Dendritic cell treated with granulocyte-macrophage colony-stimulating factor and Interleukin-4, amounts not matched to agents 40 ng/mL and 50 ng/mL, for 4 days (primary cell): ENCODE results near the gene SAPCD2.
A peak's percentile ranks its signal among the peaks of the same experiment; 100 is the strongest.

ENCODE experiments used
- H3K27ac Mint-ChIP-seq: one replicate; pipeline ENCODE4 v1.8.0; 2022; ENCODE audit warnings: mild to moderate bottlenecking, mixed read lengths
- H3K27me3 Mint-ChIP-seq: one replicate; pipeline ENCODE4 v1.8.0; 2022; ENCODE audit warnings: mild to moderate bottlenecking, mixed read lengths
- H3K36me3 Mint-ChIP-seq: one replicate; pipeline ENCODE4 v1.8.0; 2022; ENCODE audit warnings: low read depth, mixed read lengths
- H3K4me1 Mint-ChIP-seq: one replicate; pipeline ENCODE4 v1.8.0; 2022; ENCODE audit warnings: low read depth, mixed read lengths
- H3K4me3 Mint-ChIP-seq: one replicate; pipeline ENCODE4 v1.8.0; 2022; ENCODE audit warnings: mild to moderate bottlenecking, moderate library complexity, mixed read lengths
- H3K9me3 Mint-ChIP-seq: one replicate; pipeline ENCODE4 v1.8.0; 2022; ENCODE audit warnings: mixed read lengths
- intact Hi-C: fragments of 100-400 bp; cut with micrococcal nuclease; formaldehyde crosslinking; loops from one replicate; pipeline ENCODE4 v1.15.0; 2022

SAPCD2 gene

DNA sequence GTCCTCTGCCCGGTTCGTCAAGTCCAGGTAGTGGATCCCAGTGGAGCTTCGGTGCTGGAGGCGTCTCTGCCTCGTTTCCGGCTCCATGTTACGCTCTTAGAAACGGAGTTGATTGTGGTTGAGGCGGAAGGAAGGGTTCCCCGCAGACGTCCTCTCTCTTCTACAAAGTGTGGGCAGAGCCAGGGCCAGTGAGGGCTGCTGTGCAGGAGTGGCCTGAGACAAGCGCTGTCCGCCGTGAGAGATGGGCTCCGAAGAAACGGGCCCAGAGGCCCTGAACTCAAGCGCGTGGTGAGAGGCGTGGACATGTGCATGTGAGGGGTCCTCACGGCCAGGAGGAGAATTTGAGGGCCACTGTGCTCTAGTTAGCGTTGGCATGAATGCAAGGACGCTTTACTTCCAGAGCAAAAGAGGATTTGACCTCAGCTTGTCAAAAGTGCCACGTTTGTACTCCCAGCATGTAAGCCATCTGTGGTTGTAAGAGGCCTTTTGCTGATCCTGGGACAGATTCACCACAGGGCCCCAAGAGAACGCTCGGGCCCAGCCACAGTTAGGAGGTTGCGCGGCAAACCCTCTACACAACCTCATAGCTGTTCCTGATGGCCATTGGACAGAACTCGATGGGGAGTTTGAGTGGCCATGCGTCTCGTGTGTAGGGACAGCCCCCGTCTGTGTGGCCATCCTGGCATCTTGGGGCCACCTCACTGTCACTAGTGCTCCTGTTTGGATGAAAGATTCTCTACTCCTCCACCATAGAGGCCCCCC lies 26.6 kb upstream of the SAPCD2 start:
- intact Hi-C loops: no loop called here
- Mint-ChIP-seq H3K27ac (no peak overlapping the region), H3K9me3 (no peaks in the 10 kb centered on the region), H3K4me3 (no peak overlapping the region), H3K36me3 (peaks cover 30% of the 10 kb centered on the region), H3K4me1 (no peaks in the 10 kb centered on the region), H3K27me3 (no peaks in the 10 kb centered on the region)

DNA sequence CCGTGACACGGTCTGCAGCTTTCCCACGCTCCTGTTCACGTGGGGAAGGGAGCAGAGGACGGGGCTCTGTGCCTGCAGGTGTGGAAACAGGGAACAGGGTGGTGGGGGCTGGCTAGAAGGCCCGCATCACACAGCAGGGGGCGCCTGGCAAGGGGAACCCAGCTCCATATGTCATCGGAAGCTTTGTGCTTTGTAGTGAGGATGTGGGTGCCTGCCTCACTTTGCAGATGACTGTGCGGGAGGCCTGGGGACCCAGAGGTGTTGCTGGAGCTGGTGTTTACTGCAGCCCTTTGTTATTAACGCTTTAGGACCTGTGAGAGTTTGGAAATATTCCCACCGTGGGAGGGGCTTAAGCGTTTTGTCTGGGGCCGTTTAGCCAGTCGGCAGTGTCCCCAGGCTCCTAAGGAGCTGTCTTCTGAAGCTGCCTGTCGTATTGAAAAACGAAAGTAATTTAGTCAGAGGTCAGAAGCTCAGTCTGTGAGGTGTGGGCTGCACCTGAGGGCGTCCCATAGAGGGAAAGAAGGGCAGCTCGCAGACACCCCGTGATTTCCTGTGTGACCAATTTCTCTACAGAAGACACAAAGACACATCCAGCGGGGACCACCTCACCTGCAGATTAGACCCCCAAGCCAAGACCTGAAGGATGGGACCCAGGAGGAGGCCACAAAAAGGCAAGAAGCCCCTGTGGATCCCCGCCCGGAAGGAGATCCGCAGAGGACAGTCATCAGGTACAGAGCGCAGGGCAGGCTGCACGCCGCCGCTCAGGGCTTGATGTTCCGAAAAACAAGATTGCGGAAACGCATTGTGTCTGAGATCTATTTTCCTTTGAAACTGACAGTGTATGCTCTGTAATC lies 25.5 kb upstream of the SAPCD2 start:
- H3K4me1 Mint-ChIP-seq: no peaks in the 10 kb centered on the region
- H3K27ac Mint-ChIP-seq: no peak overlapping the region
- no peak overlapping the region for H3K4me3 Mint-ChIP-seq
- H3K36me3 Mint-ChIP-seq: peaks cover 41% of the 10 kb centered on the region
- H3K9me3 Mint-ChIP-seq: no peaks in the 10 kb centered on the region
- intact Hi-C loops: no loop called here
- H3K27me3 Mint-ChIP-seq: no peaks in the 10 kb centered on the region

GRCh38 chr9:137089232-137089947 lies 19.0 kb upstream of the SAPCD2 start:
- no peaks in the 10 kb centered on the region for H3K27me3 Mint-ChIP-seq
- H3K4me3 Mint-ChIP-seq: no peak overlapping the region
- H3K36me3 Mint-ChIP-seq: peaks cover 65% of the 10 kb centered on the region
- H3K27ac Mint-ChIP-seq: peak overlapping the region; percentile 14
- intact Hi-C loops: no loop called here
- H3K9me3 Mint-ChIP-seq: no peaks in the 10 kb centered on the region
- peaks cover 44% of the 10 kb centered on the region for H3K4me1 Mint-ChIP-seq

DNA sequence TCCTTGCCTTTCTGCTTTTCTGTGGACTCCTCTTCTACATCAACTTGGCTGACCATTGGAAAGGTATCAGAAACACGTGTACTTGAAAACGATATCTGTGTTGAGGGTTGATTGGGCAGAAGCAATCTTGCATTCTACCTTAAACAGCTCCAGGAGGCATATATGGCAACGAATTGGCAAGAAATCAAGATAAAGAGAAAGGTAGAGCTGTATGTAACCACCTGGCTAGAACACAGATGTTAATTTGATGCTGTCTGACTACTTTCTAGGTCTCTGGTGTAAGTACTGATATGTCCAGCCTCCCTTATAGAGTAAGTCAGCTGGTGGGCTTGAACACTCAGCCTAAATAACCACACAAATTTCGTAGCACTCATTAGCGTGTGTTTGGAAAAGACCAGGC lies 17.8 kb upstream of the SAPCD2 start:
- Mint-ChIP-seq H3K9me3 (no peaks in the 10 kb centered on the region), H3K36me3 (peaks cover 65% of the 10 kb centered on the region), H3K4me1 (peaks cover 54% of the 10 kb centered on the region), H3K27ac (peak overlapping the region; percentile 97), H3K27me3 (no peaks in the 10 kb centered on the region), H3K4me3 (peak overlapping the region; percentile 84)
- intact Hi-C loops: no loop called here

DNA sequence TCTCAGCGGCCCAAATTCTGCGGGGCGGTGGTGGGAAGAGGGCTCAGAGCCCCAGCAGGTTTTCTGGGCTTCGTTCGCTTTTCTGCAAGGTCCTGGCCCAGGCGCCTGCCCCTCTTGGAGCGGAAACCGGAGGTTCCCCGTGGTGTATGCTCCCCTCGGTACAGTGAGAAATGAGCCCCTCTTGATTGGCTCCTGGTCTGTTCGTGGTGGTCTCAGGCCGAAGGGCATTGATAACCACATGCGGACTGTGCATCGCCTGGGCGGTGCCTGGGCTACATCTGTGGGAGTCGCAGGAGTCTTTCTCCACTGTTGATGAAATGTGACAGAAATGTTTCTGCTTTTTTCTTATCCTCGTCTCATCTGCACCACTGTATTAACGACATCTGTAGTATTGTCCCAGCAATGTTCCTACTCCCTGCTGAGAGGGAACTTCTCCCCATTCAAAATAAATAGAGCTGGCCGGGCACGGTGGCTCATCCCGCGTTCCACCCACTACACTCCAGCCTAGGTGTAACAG lies 17.1 kb upstream of the SAPCD2 start:
- no peaks in the 10 kb centered on the region for H3K9me3 Mint-ChIP-seq
- H3K36me3 Mint-ChIP-seq: peaks cover 65% of the 10 kb centered on the region
- intact Hi-C loops: no loop called here
- peak overlapping the region; percentile 84 for H3K4me3 Mint-ChIP-seq
- H3K27me3 Mint-ChIP-seq: no peaks in the 10 kb centered on the region
- H3K4me1 Mint-ChIP-seq: peaks cover 60% of the 10 kb centered on the region
- peak overlapping the region; percentile 97 for H3K27ac Mint-ChIP-seq

- peak within 1 kb of the TSS; percentile 84 for H3K4me3 Mint-ChIP-seq
- H3K4me1 Mint-ChIP-seq: peaks cover 67% of the 10 kb centered on the region
- intact Hi-C loops: loop anchor here (1.0 kb wide), 1 partner anchor 28 kb away; the partner anchor contains the start of gene DPP7
- peaks cover 65% of the 10 kb centered on the region for H3K36me3 Mint-ChIP-seq
- no peaks in the 10 kb centered on the region for H3K9me3 Mint-ChIP-seq
- no peaks in the 10 kb centered on the region for H3K27me3 Mint-ChIP-seq
- H3K27ac Mint-ChIP-seq: peak within 1 kb of the TSS; percentile 97
Observed at GRCh38 chr9:137086531-137087408, 16.4 kb upstream of the SAPCD2 start, which contains the start of gene MAN1B1. TSS of gene MAN1B1 (plus strand) at chr9:137086985. CDS start at chr9:137087000, 15 bp downstream.

DNA sequence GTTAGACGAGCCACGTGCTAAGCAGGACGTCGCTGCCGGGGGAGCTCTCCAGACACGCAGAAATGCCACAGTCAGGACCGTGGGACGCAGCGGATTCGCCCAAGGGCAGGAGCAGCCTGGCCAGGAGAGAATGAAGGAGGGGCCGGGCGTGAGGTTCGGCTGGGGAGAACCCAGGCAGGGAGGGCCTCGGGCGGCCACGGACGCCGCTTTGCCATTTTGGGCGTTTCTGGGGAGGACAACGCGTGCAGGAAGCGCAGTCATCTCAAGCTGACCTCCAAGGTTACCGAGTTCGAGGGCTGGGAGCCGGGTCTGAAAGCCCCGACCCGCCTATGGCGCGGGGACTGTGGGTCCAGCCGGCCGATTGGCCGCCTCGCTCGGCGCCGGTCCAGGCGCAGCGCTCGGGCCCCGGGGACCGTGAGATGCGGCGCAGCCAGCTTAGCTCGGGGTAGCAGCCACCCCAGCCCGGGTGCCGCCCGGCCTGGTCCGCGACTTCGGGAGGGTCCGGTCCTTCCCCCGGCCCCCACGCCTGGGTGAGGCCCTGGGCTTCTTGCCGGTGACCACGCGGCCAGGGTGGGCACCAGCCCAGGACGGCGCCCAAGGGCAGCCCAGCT lies 15.7 kb upstream of the SAPCD2 start:
- Mint-ChIP-seq H3K36me3 (peaks cover 65% of the 10 kb centered on the region), H3K4me1 (peaks cover 71% of the 10 kb centered on the region), H3K27me3 (no peaks in the 10 kb centered on the region), H3K27ac (peak overlapping the region; percentile 97), H3K4me3 (peak overlapping the region; percentile 84), H3K9me3 (no peaks in the 10 kb centered on the region)
- intact Hi-C loops: loop anchor here (1.0 kb wide), 2 partner anchors 9 to 28 kb away; partner anchors contain the start of genes DPP7 and UAP1L1

DNA sequence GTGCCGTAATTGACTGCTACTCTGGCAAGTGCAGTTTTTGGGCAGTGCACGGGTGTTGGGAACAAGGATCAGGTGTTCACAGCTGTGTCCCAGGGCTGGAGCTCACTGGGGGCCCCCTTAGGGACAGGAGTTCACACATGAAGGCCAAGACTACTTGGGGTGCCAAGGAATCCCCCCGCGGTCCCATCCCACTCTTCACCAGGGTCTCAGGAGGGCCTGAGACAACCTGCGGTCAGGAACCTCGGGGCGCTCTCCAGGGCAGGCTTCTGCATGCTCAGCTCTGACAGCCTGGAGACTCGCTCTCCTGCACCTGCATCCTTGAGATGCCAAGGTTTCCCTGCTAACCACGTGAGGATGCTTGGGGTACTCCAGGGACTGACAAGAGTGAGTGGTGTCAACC lies 14.2 kb upstream of the SAPCD2 start:
- no peak overlapping the region for H3K27ac Mint-ChIP-seq
- peaks cover 65% of the 10 kb centered on the region for H3K36me3 Mint-ChIP-seq
- intact Hi-C loops: no loop called here
- no peaks in the 10 kb centered on the region for H3K9me3 Mint-ChIP-seq
- no peaks in the 10 kb centered on the region for H3K27me3 Mint-ChIP-seq
- H3K4me3 Mint-ChIP-seq: no peak overlapping the region
- H3K4me1 Mint-ChIP-seq: peaks cover 73% of the 10 kb centered on the region

DNA sequence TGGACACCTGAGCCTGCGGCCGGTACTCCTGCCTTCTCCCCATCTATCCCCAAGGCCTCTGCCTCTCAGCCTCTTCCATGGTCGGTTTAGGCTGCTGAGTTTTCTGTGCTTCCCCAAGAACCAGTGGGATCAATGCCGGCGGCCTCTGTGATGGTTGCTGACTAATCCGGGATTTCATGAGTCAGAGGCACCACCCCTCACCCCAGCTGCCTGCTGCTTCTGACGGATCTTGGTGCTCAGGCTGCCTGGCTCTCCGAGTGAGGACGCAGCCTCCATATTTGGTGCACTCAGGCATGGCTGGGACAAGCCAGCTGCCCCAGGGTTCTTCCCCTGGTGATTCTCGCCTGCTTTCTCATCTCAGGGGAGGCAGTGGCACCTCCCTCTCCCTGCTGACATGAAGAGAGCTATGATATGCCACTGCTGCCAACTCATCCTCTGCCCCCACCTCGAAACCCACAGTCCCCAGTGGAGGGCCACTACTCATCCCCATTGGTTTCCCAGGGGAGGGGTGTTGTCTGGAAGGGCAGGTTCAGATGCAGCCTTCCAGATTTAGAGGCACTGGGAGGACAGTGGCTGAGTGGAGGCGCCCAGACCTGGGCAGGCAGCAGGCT lies 13.1 kb upstream of the SAPCD2 start:
- peak overlapping the region; percentile 48 for H3K27ac Mint-ChIP-seq
- H3K27me3 Mint-ChIP-seq: no peaks in the 10 kb centered on the region
- intact Hi-C loops: no loop called here
- H3K4me1 Mint-ChIP-seq: peaks cover 70% of the 10 kb centered on the region
- H3K9me3 Mint-ChIP-seq: no peaks in the 10 kb centered on the region
- peaks cover 66% of the 10 kb centered on the region for H3K36me3 Mint-ChIP-seq
- no peak overlapping the region for H3K4me3 Mint-ChIP-seq

DNA sequence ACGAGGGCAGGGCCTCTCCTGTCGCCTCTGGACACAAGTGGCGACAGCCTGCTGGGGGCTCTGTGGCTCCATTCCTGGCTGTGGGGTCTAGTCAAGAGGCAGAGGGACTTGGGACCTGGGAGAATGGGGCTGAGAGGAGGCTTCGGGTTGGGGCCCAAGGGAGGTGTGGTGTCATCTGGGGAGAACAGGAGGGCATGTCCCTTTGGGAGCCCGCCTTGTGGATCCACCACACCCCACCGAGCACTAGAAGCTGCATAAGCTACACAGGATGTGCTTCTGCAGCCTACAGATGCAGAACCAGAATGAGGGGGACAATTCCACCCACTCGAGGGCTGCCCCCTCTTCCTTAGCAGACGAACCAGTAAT lies 12.6 kb upstream of the SAPCD2 start:
- H3K27me3 Mint-ChIP-seq: no peaks in the 10 kb centered on the region
- H3K27ac Mint-ChIP-seq: peak overlapping the region; percentile 48
- no peak overlapping the region for H3K4me3 Mint-ChIP-seq
- peaks cover 72% of the 10 kb centered on the region for H3K36me3 Mint-ChIP-seq
- H3K9me3 Mint-ChIP-seq: no peaks in the 10 kb centered on the region
- intact Hi-C loops: no loop called here
- H3K4me1 Mint-ChIP-seq: peaks cover 67% of the 10 kb centered on the region

DNA sequence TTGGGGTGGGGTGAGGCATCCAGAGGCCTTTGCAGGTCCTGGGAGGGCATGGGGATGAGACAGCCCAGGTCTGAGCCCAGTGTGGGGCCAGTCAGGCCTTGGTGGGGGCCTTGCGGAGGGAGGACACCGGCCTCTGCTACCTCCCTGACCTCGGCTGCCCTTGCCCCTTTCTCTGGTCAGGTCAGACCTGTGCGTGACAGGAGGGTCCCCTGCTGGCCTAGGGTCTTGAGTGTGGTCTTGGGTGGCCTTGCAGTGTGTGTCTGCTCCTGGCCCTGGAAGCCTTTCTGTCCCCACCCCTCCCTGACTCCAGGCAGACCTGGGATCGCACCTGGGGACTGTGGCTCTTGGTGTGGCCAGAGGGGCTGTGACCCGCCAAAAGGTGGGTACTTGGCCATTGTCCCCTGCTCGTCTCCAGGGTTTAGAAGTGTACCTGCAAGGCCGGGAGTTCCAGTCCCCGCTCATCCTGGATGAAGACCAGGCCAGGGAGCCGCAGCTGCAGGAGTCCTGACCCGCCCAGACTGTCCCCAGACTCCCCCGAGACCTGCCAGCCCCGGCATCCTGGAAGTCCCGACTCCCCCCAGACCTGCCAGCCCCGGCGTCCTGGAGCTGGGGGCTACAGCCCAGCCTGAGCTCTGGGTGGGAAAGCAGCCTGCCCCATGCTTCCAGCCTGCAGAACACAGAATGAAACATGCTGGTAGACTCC lies 12.0 kb upstream of the SAPCD2 start:
- H3K36me3 Mint-ChIP-seq: peaks cover 74% of the 10 kb centered on the region

More for the DNA sequence above, 12.0 kb upstream of the SAPCD2 start:
- Mint-ChIP-seq H3K27me3 (no peaks in the 10 kb centered on the region), H3K9me3 (no peaks in the 10 kb centered on the region), H3K4me1 (peaks cover 62% of the 10 kb centered on the region), H3K27ac (peak overlapping the region; percentile 48), H3K4me3 (no peak overlapping the region)
- intact Hi-C loops: no loop called here
